Ramos (cell line): ENCODE results near the gene TBXAS1.

Experiments used
- in situ Hi-C: fragments of 300-500 bp; cut with MboI; formaldehyde crosslinking; loops from one replicate; pipeline ENCODE4 v1.14.3; 2022; ENCODE audit warnings: low sequenced_read_pairs; ENCODE audit not compliant: unreplicated experiment

The TBXAS1 gene

GRCh38 chr7:139966949-139967348, 137.9 kb downstream of the TBXAS1 start:
- in situ Hi-C loops, result no loop called here

- in situ Hi-C loops, result no loop called here
Observed at GRCh38 chr7:139968931-139969330, 139.9 kb downstream of the TBXAS1 start.

- in situ Hi-C loops, result no loop called here
Observed at GRCh38 chr7:139972029-139972428, 143.0 kb downstream of the TBXAS1 start.

GRCh38 chr7:139973101-139974050, 144.3 kb downstream of the TBXAS1 start:
- in situ Hi-C loops, result no loop called here

GRCh38 chr7:139974179-139974811, 145.2 kb downstream of the TBXAS1 start:
- in situ Hi-C loops, result no loop called here

GRCh38 chr7:139976055-139976837, 147.2 kb downstream of the TBXAS1 start:
- in situ Hi-C loops, result no loop called here

GRCh38 chr7:139976838-139977656, 148.0 kb downstream of the TBXAS1 start:
- in situ Hi-C loops, result no loop called here

GRCh38 chr7:139981511-139981895, 152.4 kb downstream of the TBXAS1 start:
- in situ Hi-C loops, result no loop called here

- in situ Hi-C loops, result no loop called here
Observed at GRCh38 chr7:139982927-139983920, 154.2 kb downstream of the TBXAS1 start.

- in situ Hi-C loops, result no loop called here
Observed at GRCh38 chr7:139984642-139985539, 155.8 kb downstream of the TBXAS1 start.

- in situ Hi-C loops, result no loop called here
Observed at GRCh38 chr7:139985811-139986210, 156.7 kb downstream of the TBXAS1 start.

- in situ Hi-C loops, result no loop called here
Observed at GRCh38 chr7:139987691-139988516, 158.8 kb downstream of the TBXAS1 start.

GRCh38 chr7:139989366-139990141, 160.5 kb downstream of the TBXAS1 start:
- in situ Hi-C loops, result no loop called here

GRCh38 chr7:139990142-139990535, 161.1 kb downstream of the TBXAS1 start:
- in situ Hi-C loops, result no loop called here

- in situ Hi-C loops, result no loop called here
Observed at GRCh38 chr7:139990571-139991268, 161.7 kb downstream of the TBXAS1 start.

- in situ Hi-C loops, result no loop called here
Observed at GRCh38 chr7:139991269-139991666, 162.2 kb downstream of the TBXAS1 start.
